Uterus (tissue), 2 donors: ENCODE results near the gene CASKIN2.

ENCODE experiments used
- CTCF ChIP-seq, 4 experiments: fragments of 200-600 bp in 2 of 4; fragments of 450-650 bp in 2 of 4; sonication (generic) in 2 of 4; IDR thresholded peaks; one replicate each; pipeline ENCODE4 v1.5.1; 2016 to 2019; ENCODE audit warnings: antibody characterized with exemption in 4 of 4, mild to moderate bottlenecking in 2 of 4, moderate library complexity in 1 of 4
- POLR2A ChIP-seq, 2 donors: fragments of 450-650 bp; IDR thresholded peaks; one replicate each; pipeline ENCODE4 v1.6.1; 2016; ENCODE audit warnings: antibody characterized with exemption in 2 of 2, mild to moderate bottlenecking in 1 of 2, moderate library complexity in 1 of 2

GRCh38 chr17:75503976-75504346 lies 11.4 kb downstream of the CASKIN2 start:
- TF ChIP-seq CTCF (IDR thresholded peaks at IDR 0.05) (no peak), POLR2A (IDR thresholded peaks at IDR 0.05) (no peak)
